Sigmoid colon (tissue), 4 donors: Measurements from ENCODE around the gene NTM.

Experiments used
- CTCF ChIP-seq, 4 experiments: fragments of 450-650 bp in 3 of 4; fragments of 200-600 bp in 1 of 4; IDR thresholded peaks; one replicate each; pipeline ENCODE4 v1.5.1; 2016 to 2019; ENCODE audit warnings: antibody characterized with exemption in 4 of 4, mild to moderate bottlenecking in 3 of 4, moderate library complexity in 2 of 4
- POLR2A ChIP-seq, 2 donors: fragments of 450-650 bp; IDR thresholded peaks; one replicate each; pipeline ENCODE4 v1.6.1; 2016; ENCODE audit warnings: antibody characterized with exemption in 2 of 2, mild to moderate bottlenecking in 2 of 2, moderate library complexity in 2 of 2
- POLR2AphosphoS5 ChIP-seq, 4 donors: sonication (generic); formaldehyde crosslinking; IDR thresholded peaks; one replicate each; pipeline ENCODE4 v1.6.1; 2017; ENCODE audit warnings: antibody characterized with exemption in 4 of 4

- no peak for TF ChIP-seq CTCF (IDR thresholded peaks at IDR 0.05)
- no peak for TF ChIP-seq POLR2A (IDR thresholded peaks at IDR 0.05)
- TF ChIP-seq POLR2AphosphoS5 (IDR thresholded peaks at IDR 0.05) = no peak
These were observed 872.2 kb downstream of the NTM start for GRCh38 chr11:132242632-132243031.
